K562 (cell line): Measurements from ENCODE around the gene SALL2. TPM values are rescaled to one million over a fixed set of nuclear protein-coding genes. Genes with fewer than 3 reads are reported as not detected.

ENCODE experiments used
- ATAC-seq: fragments of 200-7000 bp; cut with Tn5 transposase; 3 replicates; pipeline ENCODE4 v1.9.1; 2020; ENCODE audit warnings: moderate library complexity
- BruUV-seq: library from RNA; stranded (reverse); fragments of 400-500 nt; replicated peaks from 2 replicates; lab custom pipeline; 2021; lab: Mats Ljungman, UMichigan
- CTCF ChIA-PET: fragments of 300-600 bp; formaldehyde crosslinking; extraction: SDS; loops from one replicate; lab custom pipeline; 2021; ENCODE audit warnings: low intra/inter-chr PET ratio; lab: Yijun Ruan, JAX
- POLR2A ChIA-PET: fragments of 300-600, 350-650 bp; sonication (Branson Sonifier 250); formaldehyde crosslinking; extraction: SDS; loops from one replicate; lab custom pipeline; 2021; ENCODE audit warnings: antibody characterized with exemption, inconsistent platforms; lab: Yijun Ruan, JAX
- DNase-seq, 4 experiments: peaks; one replicate each; pipeline versions ENCODE4 v3.0.0 to v3.0.0-alpha.2; 2011 to 2018; ENCODE audit warnings: low spot score in 3 of 4, mixed read lengths in 3 of 4; ENCODE audit errors: extremely low read depth in 1 of 4
- FAIRE-seq: peaks from 2 replicates; lab custom pipeline; 2011; peaks lifted over from hg19 to GRCh38; lab: Jason Lieb, UNC
- H2AFZ ChIP-seq: 2 replicates; pipeline ENCODE4 v1.6.0; 2011; ENCODE audit warnings: low read depth, low read length, control low read depth, inconsistent platforms
- H3K27ac ChIP-seq: fragments of 200-600 bp; 3 replicates; pipeline ENCODE4 v1.8.0; 2011; ENCODE audit warnings: low read depth, mild to moderate bottlenecking, control low read depth, inconsistent platforms, low read length, moderate library complexity, mixed read lengths; ENCODE audit errors: extremely low read depth
- H3K27me3 ChIP-seq, 2 experiments: fragments of 300-600 bp in 1 of 2; 2 replicates in 1 of 2; 3 replicates in 1 of 2; pipeline versions ENCODE4 v1.6.0 to v1.8.0; 2011; ENCODE audit warnings: inconsistent platforms in 2 of 2, low read length in 2 of 2, mild to moderate bottlenecking in 1 of 2, mixed read lengths in 1 of 2, moderate library complexity in 1 of 2; ENCODE audit not compliant: control insufficient read depth in 2 of 2, insufficient read depth in 2 of 2
- H3K36me3 ChIP-seq: fragments of 300-600 bp; 3 replicates; pipeline ENCODE4 v1.8.0; 2011; ENCODE audit warnings: mild to moderate bottlenecking, low read length, inconsistent platforms; ENCODE audit not compliant: control insufficient read depth, insufficient read depth
- H3K4me1 ChIP-seq, 2 experiments: fragments of 200-600 bp in 1 of 2; replicated peaks in 1 of 2; 2 replicates in 1 of 2; 3 replicates in 1 of 2; pipeline versions ENCODE4 v1.5.1 to v1.8.0; 2011; ENCODE audit warnings: inconsistent platforms in 2 of 2, low read length in 2 of 2, mild to moderate bottlenecking in 1 of 2, mixed read lengths in 1 of 2, moderate library complexity in 1 of 2; ENCODE audit not compliant: control insufficient read depth in 2 of 2, insufficient read depth in 2 of 2
- H3K4me2 ChIP-seq: 2 replicates; pipeline ENCODE4 v1.6.1; 2011; ENCODE audit warnings: low read length, control low read depth, inconsistent platforms, mixed read lengths; ENCODE audit not compliant: insufficient read depth
- H3K4me3 ChIP-seq: fragments of 200-600 bp; sonication (generic), shearing (Covaris generic); 2 replicates; pipeline ENCODE4 v1.5.1; 2016; ENCODE audit warnings: control low read depth, inconsistent platforms
- H3K79me2 ChIP-seq: fragments of 200-600 bp; 3 replicates; pipeline ENCODE4 v1.8.0; 2011; ENCODE audit warnings: low read length, inconsistent platforms; ENCODE audit not compliant: control insufficient read depth, insufficient read depth
- H3K9ac ChIP-seq, 2 experiments: 2 replicates each; pipeline versions ENCODE4 v1.6.0 to v1.6.1; 2011; ENCODE audit warnings: low read depth in 2 of 2, low read length in 2 of 2, control low read depth in 1 of 2, inconsistent platforms in 1 of 2, mild to moderate bottlenecking in 1 of 2, mixed read lengths in 1 of 2; ENCODE audit not compliant: insufficient read depth in 1 of 2
- H3K9me1 ChIP-seq: one replicate; pipeline ENCODE4 v1.6.0; 2011; ENCODE audit warnings: inconsistent platforms, mild to moderate bottlenecking, low read length, moderate library complexity; ENCODE audit not compliant: control insufficient read depth, insufficient read depth
- H3K9me3 ChIP-seq: replicated peaks from 2 replicates; pipeline ENCODE4 v1.5.1; 2011; ENCODE audit warnings: low read depth, low read length, inconsistent platforms; ENCODE audit not compliant: control insufficient read depth, insufficient read depth
- H4K20me1 ChIP-seq: replicated peaks from 2 replicates; pipeline ENCODE4 v1.6.1; 2011; ENCODE audit warnings: low read length, inconsistent platforms, mixed read lengths; ENCODE audit not compliant: control insufficient read depth, insufficient read depth
- ETV1 ChIP-seq: fragments of 450-650 bp; conservative IDR thresholded peaks from 2 replicates; pipeline ENCODE4 v1.6.1; 2016; ENCODE audit warnings: missing genetic modification characterization, control low read depth, low read depth, missing compliant biosample characterization
- HDAC1 ChIP-seq, 2 experiments: fragments of 450-650 bp; IDR thresholded peaks; 2 replicates each; pipeline ENCODE4 v1.6.1; 2016 to 2017; ENCODE audit warnings: inconsistent platforms in 1 of 2, mild to moderate bottlenecking in 1 of 2, moderate library complexity in 1 of 2
- KAT2B ChIP-seq: IDR thresholded peaks from one replicate; pipeline ENCODE4 v1.6.1; 2012; ENCODE audit warnings: low read depth, mild to moderate bottlenecking, control low read depth, inconsistent platforms, low read length, moderate library complexity
- POLR2A ChIP-seq: fragments of 450-650 bp; conservative IDR thresholded peaks from 2 replicates; pipeline ENCODE4 v1.6.1; 2016
- TSC22D4 ChIP-seq: fragments of 450-650 bp; IDR thresholded peaks from 2 replicates; pipeline ENCODE4 v1.6.1; 2016; ENCODE audit warnings: missing genetic modification characterization, missing biosample characterization, control low read depth
- ZNF354B ChIP-seq: fragments of 250-450 bp; sonication (Bioruptor Pico); IDR thresholded peaks from 2 replicates; pipeline ENCODE4 v1.4.0; 2020
- ZNF830 ChIP-seq: fragments of 250-450 bp; sonication (Bioruptor Pico); IDR thresholded peaks from 2 replicates; pipeline ENCODE4 v1.5.0; 2021; ENCODE audit warnings: mild to moderate bottlenecking
- WGBS: fragments of 100-300 bp; shearing (Covaris generic); methylation state at CpG from one replicate; pipeline ENCODE4 v1.1.6; 2016; ENCODE audit warnings: low coverage, mixed read lengths; ENCODE audit not compliant: insufficient coverage; ENCODE audit errors: missing lambda C conversion rate; 5-methylcytosine and 5-hydroxymethylcytosine counted together
- in situ Hi-C: fragments of 300-500 bp; cut with MboI; formaldehyde crosslinking; loops from 4 replicates; pipeline ENCODE4 v1.15.0; 2018; ENCODE audit warnings: inconsistent platforms, mixed read lengths
- intact Hi-C: fragments of 100-400 bp; cut with micrococcal nuclease; formaldehyde crosslinking; loops from 2 replicates; pipeline ENCODE4 v1.14.2; 2022
- polyA plus RNA-seq, 8 experiments: library from polyadenylated mRNA; depleted of rRNA in 4 of 8; stranded (reverse) in 5 of 8; unstranded in 3 of 8; fragments of >200 nt; fragmentation: Nextera tagmentation in 2 of 8; fragmentation: Illumina TruSeq in 1 of 8; extraction: Ambion mirVana in 2 of 8; extraction: Trizol in 1 of 8; gene quantifications; 2 replicates each; pipeline versions ENCODE4 v1.2.1 to v1.2.3, GENCODE V29; 2011 to 2014; ENCODE audit warnings: inconsistent platforms in 1 of 8, missing spikeins in 1 of 8
- total RNA-seq, 7 experiments: library from RNA; depleted of rRNA in 6 of 7; stranded (reverse); fragments of >200 nt in 6 of 7; fragmentation: Illumina TruSeq in 2 of 7; extraction: Trizol in 2 of 7; gene quantifications; 2 replicates each; pipeline versions ENCODE4 v1.2.1 to v1.2.3, GENCODE V29; 2011 to 2021; ENCODE audit warnings: low replicate concordance in 1 of 7
- TF ChIP-seq, protein P1 (sequence below): sonication (generic); formaldehyde crosslinking; IDR thresholded peaks from 2 replicates; pipeline ENCODE4 v1.8.0; 2022; ENCODE audit warnings: missing genetic modification reagents, mild to moderate bottlenecking, moderate library complexity, borderline replicate concordance
- TF ChIP-seq, protein P2 (sequence below): sonication (generic); formaldehyde crosslinking; IDR thresholded peaks from 2 replicates; pipeline ENCODE4 v1.8.0; 2023; ENCODE audit warnings: mild to moderate bottlenecking, missing genetic modification reagents
- TF ChIP-seq, protein P3 (sequence below): sonication (generic); formaldehyde crosslinking; IDR thresholded peaks from 2 replicates; pipeline ENCODE4 v1.8.0; 2023; ENCODE audit warnings: missing genetic modification reagents, mild to moderate bottlenecking, borderline replicate concordance

SALL2 gene
- total and polyA plus RNA-seq, 9 of the 15 experiments (the other 6 are each of a cell fraction or from before 2014, with no cell fraction given): 6.6 to 30.4 (median 12.9) TPM

DNA sequence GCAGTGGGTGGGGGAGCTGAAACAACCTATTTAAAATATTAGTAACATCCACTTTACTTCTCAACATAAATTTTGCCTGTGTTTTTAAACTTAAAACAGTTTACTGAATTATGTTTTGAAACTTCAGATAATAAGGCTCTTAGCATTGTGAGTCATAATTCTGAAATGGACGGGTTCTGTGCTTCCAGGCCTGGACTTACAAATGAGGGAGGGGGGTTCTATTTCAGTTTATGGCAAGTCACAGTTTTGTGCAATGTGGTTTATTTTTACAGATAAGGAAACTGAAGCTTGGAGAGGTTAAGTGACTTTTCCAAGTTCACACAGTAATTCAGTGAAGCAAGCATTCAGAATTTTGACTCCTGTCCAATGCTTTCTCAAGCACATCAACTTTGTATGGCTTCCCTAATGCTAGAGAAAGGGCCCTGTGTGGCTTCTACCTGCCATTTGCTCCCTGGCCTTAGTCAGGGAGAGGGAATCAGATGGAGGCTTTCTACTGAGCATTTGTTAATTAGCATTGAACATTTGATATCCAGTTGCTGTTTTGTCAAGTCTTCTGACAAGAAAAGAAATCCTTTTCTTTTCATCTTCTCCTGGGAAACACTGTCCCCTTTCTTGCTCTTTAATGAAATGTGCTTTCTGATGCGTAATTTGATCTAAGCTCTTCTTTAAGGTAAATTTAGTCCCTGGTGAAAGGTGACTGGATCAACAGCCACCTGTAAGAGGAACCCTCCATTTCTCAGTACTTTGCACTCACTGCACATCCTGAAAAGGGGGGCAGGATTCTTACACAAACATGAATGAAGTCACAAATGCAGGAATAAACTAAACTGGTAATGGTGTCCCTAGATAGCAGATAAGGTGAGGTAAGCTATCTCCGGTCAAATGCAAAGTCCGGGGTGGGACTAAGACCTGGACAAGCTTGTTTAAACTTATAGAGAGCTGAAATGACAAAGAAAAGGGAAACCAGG is 2.5 kb upstream of the SALL2 start:
- H3K4me1 ChIP-seq: peaks cover 29 to 34% of the 10 kb centered on the region in 2 experiments
- FAIRE-seq (peak; percentile 90), DNase-seq (peak; percentile 43 to 70 (median 47)), ATAC-seq (peak; percentile 47)
- ChIA-PET POLR2A (interaction anchor here (0.7 to 1.8 kb wide), 5 partner anchors 8 to 105 kb away, joined by 3 to 8 read pairs (median 4); partner anchors contain the start of gene METTL3), CTCF (no interaction called here)
- peak overlapping the region; percentile 89 for H2AFZ ChIP-seq
- no peaks in the 10 kb centered on the region for H3K9me3 ChIP-seq
- H3K4me2 ChIP-seq: peak overlapping the region; percentile 62
- peak overlapping the region; percentile 30 to 50; a peak in 2 of 4 replicates for H3K9ac ChIP-seq
- H3K79me2 ChIP-seq: peaks cover 22% of the 10 kb centered on the region
- H3K9me1 ChIP-seq: no peaks in the 10 kb centered on the region
- peaks cover 18% of the 10 kb centered on the region; the same call in 2 of the 3 replicates for H3K36me3 ChIP-seq
- no peaks in the 10 kb centered on the region for H3K27me3 ChIP-seq
- intact Hi-C loops: no loop called here
- H4K20me1 ChIP-seq: no peaks in the 10 kb centered on the region
- in situ Hi-C loops: no loop called here
- no peak overlapping the region for H3K4me3 ChIP-seq
- peak overlapping the region; percentile 80 for H3K27ac ChIP-seq
- BruUV-seq: no TSS peak
- WGBS: 6% methylated on average over 4 of the region's 4 CpGs
- TF ChIP-seq TSC22D4: no peak
- TF ChIP-seq, protein P1, sequence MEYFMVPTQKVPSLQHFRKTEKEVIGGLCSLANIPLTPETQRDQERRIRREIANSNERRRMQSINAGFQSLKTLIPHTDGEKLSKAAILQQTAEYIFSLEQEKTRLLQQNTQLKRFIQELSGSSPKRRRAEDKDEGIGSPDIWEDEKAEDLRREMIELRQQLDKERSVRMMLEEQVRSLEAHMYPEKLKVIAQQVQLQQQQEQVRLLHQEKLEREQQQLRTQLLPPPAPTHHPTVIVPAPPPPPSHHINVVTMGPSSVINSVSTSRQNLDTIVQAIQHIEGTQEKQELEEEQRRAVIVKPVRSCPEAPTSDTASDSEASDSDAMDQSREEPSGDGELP (CRISPR knock-in tag): no peak
- TF ChIP-seq, protein P2, sequence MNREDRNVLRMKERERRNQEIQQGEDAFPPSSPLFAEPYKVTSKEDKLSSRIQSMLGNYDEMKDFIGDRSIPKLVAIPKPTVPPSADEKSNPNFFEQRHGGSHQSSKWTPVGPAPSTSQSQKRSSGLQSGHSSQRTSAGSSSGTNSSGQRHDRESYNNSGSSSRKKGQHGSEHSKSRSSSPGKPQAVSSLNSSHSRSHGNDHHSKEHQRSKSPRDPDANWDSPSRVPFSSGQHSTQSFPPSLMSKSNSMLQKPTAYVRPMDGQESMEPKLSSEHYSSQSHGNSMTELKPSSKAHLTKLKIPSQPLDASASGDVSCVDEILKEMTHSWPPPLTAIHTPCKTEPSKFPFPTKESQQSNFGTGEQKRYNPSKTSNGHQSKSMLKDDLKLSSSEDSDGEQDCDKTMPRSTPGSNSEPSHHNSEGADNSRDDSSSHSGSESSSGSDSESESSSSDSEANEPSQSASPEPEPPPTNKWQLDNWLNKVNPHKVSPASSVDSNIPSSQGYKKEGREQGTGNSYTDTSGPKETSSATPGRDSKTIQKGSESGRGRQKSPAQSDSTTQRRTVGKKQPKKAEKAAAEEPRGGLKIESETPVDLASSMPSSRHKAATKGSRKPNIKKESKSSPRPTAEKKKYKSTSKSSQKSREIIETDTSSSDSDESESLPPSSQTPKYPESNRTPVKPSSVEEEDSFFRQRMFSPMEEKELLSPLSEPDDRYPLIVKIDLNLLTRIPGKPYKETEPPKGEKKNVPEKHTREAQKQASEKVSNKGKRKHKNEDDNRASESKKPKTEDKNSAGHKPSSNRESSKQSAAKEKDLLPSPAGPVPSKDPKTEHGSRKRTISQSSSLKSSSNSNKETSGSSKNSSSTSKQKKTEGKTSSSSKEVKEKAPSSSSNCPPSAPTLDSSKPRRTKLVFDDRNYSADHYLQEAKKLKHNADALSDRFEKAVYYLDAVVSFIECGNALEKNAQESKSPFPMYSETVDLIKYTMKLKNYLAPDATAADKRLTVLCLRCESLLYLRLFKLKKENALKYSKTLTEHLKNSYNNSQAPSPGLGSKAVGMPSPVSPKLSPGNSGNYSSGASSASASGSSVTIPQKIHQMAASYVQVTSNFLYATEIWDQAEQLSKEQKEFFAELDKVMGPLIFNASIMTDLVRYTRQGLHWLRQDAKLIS (CRISPR knock-in tag): no peak
- TF ChIP-seq ZNF354B (CRISPR knock-in tag): no peak
- no peak for TF ChIP-seq HDAC1 (IDR thresholded peaks at IDR 0.05)
- TF ChIP-seq, protein P3, sequence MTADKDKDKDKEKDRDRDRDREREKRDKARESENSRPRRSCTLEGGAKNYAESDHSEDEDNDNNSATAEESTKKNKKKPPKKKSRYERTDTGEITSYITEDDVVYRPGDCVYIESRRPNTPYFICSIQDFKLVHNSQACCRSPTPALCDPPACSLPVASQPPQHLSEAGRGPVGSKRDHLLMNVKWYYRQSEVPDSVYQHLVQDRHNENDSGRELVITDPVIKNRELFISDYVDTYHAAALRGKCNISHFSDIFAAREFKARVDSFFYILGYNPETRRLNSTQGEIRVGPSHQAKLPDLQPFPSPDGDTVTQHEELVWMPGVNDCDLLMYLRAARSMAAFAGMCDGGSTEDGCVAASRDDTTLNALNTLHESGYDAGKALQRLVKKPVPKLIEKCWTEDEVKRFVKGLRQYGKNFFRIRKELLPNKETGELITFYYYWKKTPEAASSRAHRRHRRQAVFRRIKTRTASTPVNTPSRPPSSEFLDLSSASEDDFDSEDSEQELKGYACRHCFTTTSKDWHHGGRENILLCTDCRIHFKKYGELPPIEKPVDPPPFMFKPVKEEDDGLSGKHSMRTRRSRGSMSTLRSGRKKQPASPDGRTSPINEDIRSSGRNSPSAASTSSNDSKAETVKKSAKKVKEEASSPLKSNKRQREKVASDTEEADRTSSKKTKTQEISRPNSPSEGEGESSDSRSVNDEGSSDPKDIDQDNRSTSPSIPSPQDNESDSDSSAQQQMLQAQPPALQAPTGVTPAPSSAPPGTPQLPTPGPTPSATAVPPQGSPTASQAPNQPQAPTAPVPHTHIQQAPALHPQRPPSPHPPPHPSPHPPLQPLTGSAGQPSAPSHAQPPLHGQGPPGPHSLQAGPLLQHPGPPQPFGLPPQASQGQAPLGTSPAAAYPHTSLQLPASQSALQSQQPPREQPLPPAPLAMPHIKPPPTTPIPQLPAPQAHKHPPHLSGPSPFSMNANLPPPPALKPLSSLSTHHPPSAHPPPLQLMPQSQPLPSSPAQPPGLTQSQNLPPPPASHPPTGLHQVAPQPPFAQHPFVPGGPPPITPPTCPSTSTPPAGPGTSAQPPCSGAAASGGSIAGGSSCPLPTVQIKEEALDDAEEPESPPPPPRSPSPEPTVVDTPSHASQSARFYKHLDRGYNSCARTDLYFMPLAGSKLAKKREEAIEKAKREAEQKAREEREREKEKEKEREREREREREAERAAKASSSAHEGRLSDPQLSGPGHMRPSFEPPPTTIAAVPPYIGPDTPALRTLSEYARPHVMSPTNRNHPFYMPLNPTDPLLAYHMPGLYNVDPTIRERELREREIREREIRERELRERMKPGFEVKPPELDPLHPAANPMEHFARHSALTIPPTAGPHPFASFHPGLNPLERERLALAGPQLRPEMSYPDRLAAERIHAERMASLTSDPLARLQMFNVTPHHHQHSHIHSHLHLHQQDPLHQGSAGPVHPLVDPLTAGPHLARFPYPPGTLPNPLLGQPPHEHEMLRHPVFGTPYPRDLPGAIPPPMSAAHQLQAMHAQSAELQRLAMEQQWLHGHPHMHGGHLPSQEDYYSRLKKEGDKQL (CRISPR knock-in tag): no peak
- no peak for TF ChIP-seq ZNF830
- 0 out of 2 replicates have a peak, but pooled peaks have one; percentile 18 for TF ChIP-seq ETV1 (tag)
- TF ChIP-seq KAT2B: no peak
- TF ChIP-seq POLR2A: no peak
